Thyroid gland (tissue), 4 donors: Measurements from ENCODE around the gene DBT. TPM values are rescaled to one million over a fixed set of nuclear protein-coding genes. Genes with fewer than 3 reads are reported as not detected.
A peak's percentile ranks its signal among the peaks of the same experiment; 100 is the strongest.

Source experiments
- DNase-seq, 2 donors: peaks; one replicate each; pipeline ENCODE4 v3.0.0-alpha.2; 2019
- H3K27ac ChIP-seq, 3 donors: fragments of 200-600 bp; sonication (generic); 1 replicate in 2 of 3; 2 replicates in 1 of 3; pipeline ENCODE4 v1.5.1; 2016 to 2019; ENCODE audit warnings: mild to moderate bottlenecking in 1 of 3, moderate library complexity in 1 of 3
- H3K27me3 ChIP-seq: fragments of 200-600 bp; sonication (generic); one replicate; pipeline ENCODE4 v1.5.1; 2019
- H3K36me3 ChIP-seq, 2 donors: fragments of 200-600 bp; sonication (generic); one replicate each; pipeline ENCODE4 v1.5.1; 2016 to 2019
- H3K4me1 ChIP-seq, 2 donors: fragments of 200-600 bp; sonication (generic); one replicate each; pipeline ENCODE4 v1.5.1; 2017 to 2019
- H3K4me3 ChIP-seq, 3 donors: fragments of 200-600 bp; sonication (generic); replicated peaks in 1 of 3; 1 replicate in 2 of 3; 2 replicates in 1 of 3; pipeline ENCODE4 v1.5.1; 2016; ENCODE audit warnings: mild to moderate bottlenecking in 1 of 3
- H3K9me3 ChIP-seq: fragments of 200-600 bp; sonication (generic); one replicate; pipeline ENCODE4 v1.5.1; 2017
- POLR2A ChIP-seq, 2 donors: fragments of 450-650 bp; IDR thresholded peaks; one replicate each; pipeline ENCODE4 v1.6.1; 2017; ENCODE audit warnings: antibody characterized with exemption in 2 of 2, mild to moderate bottlenecking in 2 of 2, moderate library complexity in 1 of 2
- WGBS, 2 donors: methylation state at CpG; one replicate each; pipeline ENCODE4 v1.1.5; 2017; 5-methylcytosine and 5-hydroxymethylcytosine counted together
- intact Hi-C: fragments of 100-400 bp; cut with DNase I; formaldehyde crosslinking; loops from one replicate; pipeline ENCODE4 v1.15.1; 2023
- total RNA-seq, 4 donors: library from RNA; depleted of rRNA; stranded (reverse); fragments of >200 nt; gene quantifications; one replicate each; pipeline ENCODE4 v1.2.3, GENCODE V29; 2016
- TF ChIP-seq, protein P1 (sequence below), 6 experiments: fragments of 200-600 bp in 3 of 6; fragments of 450-650 bp in 3 of 6; sonication (generic) in 3 of 6; IDR thresholded peaks; one replicate each; pipeline ENCODE4 v1.5.1; 2016 to 2019; ENCODE audit warnings: antibody characterized with exemption in 6 of 6, mild to moderate bottlenecking in 2 of 6, inconsistent platforms in 1 of 6, moderate library complexity in 1 of 6

Gene DBT
- total RNA-seq, 4 donors from 2014 or later = 9.8 to 14.9 (median 12.1) TPM

- H3K27ac ChIP-seq = no peak overlapping the region
- no peaks in the 10 kb centered on the region for H3K36me3 ChIP-seq
- no peaks in the 10 kb centered on the region for H3K27me3 ChIP-seq
- DNase-seq = no peak
- WGBS, 2 donors = 97% methylated on average over 3 of the region's 3 CpGs
- no peak overlapping the region for H3K4me3 ChIP-seq
- H3K9me3 ChIP-seq = no peaks in the 10 kb centered on the region
- peaks cover 6 to 8% of the 10 kb centered on the region in 2 donors for H3K4me1 ChIP-seq
- TF ChIP-seq, protein P1, sequence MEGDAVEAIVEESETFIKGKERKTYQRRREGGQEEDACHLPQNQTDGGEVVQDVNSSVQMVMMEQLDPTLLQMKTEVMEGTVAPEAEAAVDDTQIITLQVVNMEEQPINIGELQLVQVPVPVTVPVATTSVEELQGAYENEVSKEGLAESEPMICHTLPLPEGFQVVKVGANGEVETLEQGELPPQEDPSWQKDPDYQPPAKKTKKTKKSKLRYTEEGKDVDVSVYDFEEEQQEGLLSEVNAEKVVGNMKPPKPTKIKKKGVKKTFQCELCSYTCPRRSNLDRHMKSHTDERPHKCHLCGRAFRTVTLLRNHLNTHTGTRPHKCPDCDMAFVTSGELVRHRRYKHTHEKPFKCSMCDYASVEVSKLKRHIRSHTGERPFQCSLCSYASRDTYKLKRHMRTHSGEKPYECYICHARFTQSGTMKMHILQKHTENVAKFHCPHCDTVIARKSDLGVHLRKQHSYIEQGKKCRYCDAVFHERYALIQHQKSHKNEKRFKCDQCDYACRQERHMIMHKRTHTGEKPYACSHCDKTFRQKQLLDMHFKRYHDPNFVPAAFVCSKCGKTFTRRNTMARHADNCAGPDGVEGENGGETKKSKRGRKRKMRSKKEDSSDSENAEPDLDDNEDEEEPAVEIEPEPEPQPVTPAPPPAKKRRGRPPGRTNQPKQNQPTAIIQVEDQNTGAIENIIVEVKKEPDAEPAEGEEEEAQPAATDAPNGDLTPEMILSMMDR (IDR thresholded peaks at IDR 0.05) = no peak
- TF ChIP-seq POLR2A (IDR thresholded peaks at IDR 0.05) = no peak
- intact Hi-C loops = no loop called here
Measured at GRCh38 chr1:100250807-100251206, 1.2 kb upstream of the DBT start.

GRCh38 chr1:100250264-100250663 is 630 bp upstream of the DBT start:
- Histone ChIP-seq H3K27me3 (no peaks in the 10 kb centered on the region), H3K27ac (peak overlapping the region in 2 of 3 donors; percentile 28 to 81), H3K9me3 (no peaks in the 10 kb centered on the region), H3K4me1 (peaks cover 6 to 8% of the 10 kb centered on the region in 2 donors), H3K36me3 (no peaks in the 10 kb centered on the region), H3K4me3 (peak overlapping the region in 2 of 3 donors; percentile 8 to 74)
- intact Hi-C loops = no loop called here
- no peak for DNase-seq
- TF ChIP-seq, protein P1 (IDR thresholded peaks at IDR 0.05) = no peak
- TF ChIP-seq POLR2A (IDR thresholded peaks at IDR 0.05) = no peak
- WGBS, 2 donors = 0 to 2% methylated on average over 1 of the region's 1 CpG

DNA sequence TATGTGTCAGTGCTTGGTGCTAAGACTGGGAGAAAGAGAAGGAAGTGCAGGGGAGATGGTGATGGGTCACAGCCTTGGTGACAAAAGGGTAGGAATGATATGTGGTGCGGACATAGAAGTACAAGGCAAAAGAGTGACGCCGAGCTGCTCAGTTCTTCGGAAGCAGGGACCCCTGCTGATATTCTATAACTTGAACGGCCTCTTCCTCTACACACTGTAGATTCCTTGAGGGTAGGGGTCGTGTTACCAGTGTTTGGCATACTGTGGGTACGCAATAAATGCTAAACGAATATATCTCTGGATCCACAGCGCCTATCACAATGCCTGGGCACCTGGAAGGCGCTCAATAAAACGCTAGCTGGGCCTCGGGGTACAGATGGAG is 488 bp downstream of the DBT start:
- intact Hi-C loops = no loop called here
- WGBS, 2 donors = 1 to 2% methylated on average over 12 of the region's 12 CpGs
- H3K36me3 ChIP-seq = no peaks in the 10 kb centered on the region
- TF ChIP-seq, protein P1 (IDR thresholded peaks at IDR 0.05) = no peak
- TF ChIP-seq POLR2A (IDR thresholded peaks at IDR 0.05) = no peak
- peak overlapping the region; percentile 64 to 87 (median 81) for H3K27ac ChIP-seq
- H3K9me3 ChIP-seq = no peaks in the 10 kb centered on the region
- peak overlapping the region; percentile 67 to 74 (median 69) for H3K4me3 ChIP-seq
- peaks cover 6 to 8% of the 10 kb centered on the region in 2 donors for H3K4me1 ChIP-seq
- H3K27me3 ChIP-seq = no peaks in the 10 kb centered on the region
- DNase-seq = no peak

- H3K27ac ChIP-seq = no peak overlapping the region
- no peak for DNase-seq
- H3K9me3 ChIP-seq = no peaks in the 10 kb centered on the region
- H3K36me3 ChIP-seq = no peaks in the 10 kb centered on the region
- no peak for TF ChIP-seq POLR2A (IDR thresholded peaks at IDR 0.05)
- TF ChIP-seq, protein P1 (IDR thresholded peaks at IDR 0.05) = no peak
- intact Hi-C loops = no loop called here
- 84 to 85% methylated on average over 4 of the region's 4 CpGs for whole genome bisulfite sequencing, 2 donors
- H3K27me3 ChIP-seq = no peaks in the 10 kb centered on the region
- peaks cover 6 to 8% of the 10 kb centered on the region in 2 donors for H3K4me1 ChIP-seq
- no peak overlapping the region for H3K4me3 ChIP-seq
Measured at GRCh38 chr1:100246738-100247137, 2.9 kb downstream of the DBT start.

- 87 to 91% methylated on average over 4 of the region's 4 CpGs for WGBS, 2 donors
- Histone ChIP-seq H3K27ac (no peak overlapping the region), H3K27me3 (no peaks in the 10 kb centered on the region), H3K4me3 (no peak overlapping the region), H3K4me1 (no peaks in the 10 kb centered on the region), H3K36me3 (no peaks in the 10 kb centered on the region), H3K9me3 (no peaks in the 10 kb centered on the region)
- no peak for TF ChIP-seq POLR2A (IDR thresholded peaks at IDR 0.05)
- TF ChIP-seq, protein P1 (IDR thresholded peaks at IDR 0.05) = no peak
- intact Hi-C loops = no loop called here
- no peak for DNase-seq
Measured at GRCh38 chr1:100240631-100241030, 9.0 kb downstream of the DBT start.
